ENCODE data around the gene TXNDC2.

DNA sequence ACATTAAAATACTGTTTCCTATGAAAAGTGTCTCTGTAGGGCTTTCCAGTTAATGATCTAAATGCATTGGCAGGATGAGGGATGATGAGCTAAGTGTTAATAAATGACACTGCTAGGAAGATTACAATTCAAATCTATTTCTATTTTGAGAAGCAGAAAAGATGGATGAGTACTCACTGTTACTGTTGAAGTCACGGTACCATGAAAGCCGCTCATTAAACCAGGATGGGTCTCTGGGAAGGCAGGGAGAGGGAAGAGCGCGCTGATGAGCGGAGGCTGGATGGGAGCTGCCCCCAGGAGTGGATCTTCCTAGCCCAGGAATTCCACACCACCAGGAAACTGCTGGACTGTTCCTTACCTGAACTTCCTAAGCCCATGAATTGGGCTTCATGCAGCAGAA, 27.1 kb upstream of the TXNDC2 start:
- TF ChIP-seq, protein P1, sequence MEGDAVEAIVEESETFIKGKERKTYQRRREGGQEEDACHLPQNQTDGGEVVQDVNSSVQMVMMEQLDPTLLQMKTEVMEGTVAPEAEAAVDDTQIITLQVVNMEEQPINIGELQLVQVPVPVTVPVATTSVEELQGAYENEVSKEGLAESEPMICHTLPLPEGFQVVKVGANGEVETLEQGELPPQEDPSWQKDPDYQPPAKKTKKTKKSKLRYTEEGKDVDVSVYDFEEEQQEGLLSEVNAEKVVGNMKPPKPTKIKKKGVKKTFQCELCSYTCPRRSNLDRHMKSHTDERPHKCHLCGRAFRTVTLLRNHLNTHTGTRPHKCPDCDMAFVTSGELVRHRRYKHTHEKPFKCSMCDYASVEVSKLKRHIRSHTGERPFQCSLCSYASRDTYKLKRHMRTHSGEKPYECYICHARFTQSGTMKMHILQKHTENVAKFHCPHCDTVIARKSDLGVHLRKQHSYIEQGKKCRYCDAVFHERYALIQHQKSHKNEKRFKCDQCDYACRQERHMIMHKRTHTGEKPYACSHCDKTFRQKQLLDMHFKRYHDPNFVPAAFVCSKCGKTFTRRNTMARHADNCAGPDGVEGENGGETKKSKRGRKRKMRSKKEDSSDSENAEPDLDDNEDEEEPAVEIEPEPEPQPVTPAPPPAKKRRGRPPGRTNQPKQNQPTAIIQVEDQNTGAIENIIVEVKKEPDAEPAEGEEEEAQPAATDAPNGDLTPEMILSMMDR (IDR thresholded peaks at IDR 0.05), result no peak
- no peak for TF ChIP-seq ZFX (IDR thresholded peaks at IDR 0.05; ENCODE audit: borderline replicate concordance)
